Measurements from ENCODE around the gene FAM72D.
"Not testable (repeated sequence)": the region's sequence is repeated elsewhere in the genome, so short reads cannot be mapped to it uniquely, and the experiment has no call there.

Gene FAM72D

GRCh38 chr1:145095284-145096057 is at the start of gene FAM72D, which contains the start of gene SRGAP2B:
FAM72D (plus strand) TSS chr1:145095974; CDS start chr1:145096848, 874 bp downstream.
SRGAP2B (minus strand) TSS chr1:145095328; CDS start chr1:145092901, 2,427 bp downstream.
- H3K4me3 ChIP-seq (ENCODE audit: low read length); H3K36me3 ChIP-seq (ENCODE audit: control insufficient read depth, insufficient read depth, low read length); H3K4me1 ChIP-seq (ENCODE audit: control insufficient read depth, insufficient read depth, low read length); H3K9me3 ChIP-seq (ENCODE audit: control insufficient read depth, low read length); H3K9ac ChIP-seq (ENCODE audit: low read length); H3K27me3 ChIP-seq (ENCODE audit: control insufficient read depth, insufficient read depth, low read length): not testable (repeated sequence)

- H3K4me1 ChIP-seq (ENCODE audit: control insufficient read depth, insufficient read depth, low read length); H3K27me3 ChIP-seq (ENCODE audit: control insufficient read depth, insufficient read depth, low read length); H3K36me3 ChIP-seq (ENCODE audit: control insufficient read depth, insufficient read depth, low read length); H3K9me3 ChIP-seq (ENCODE audit: control insufficient read depth, low read length); H3K4me3 ChIP-seq (ENCODE audit: low read length); H3K9ac ChIP-seq (ENCODE audit: low read length): not testable (repeated sequence)
Measured at GRCh38 chr1:145047553-145047952, 48.2 kb upstream of the FAM72D start.

- not testable (repeated sequence) for H3K4me1 ChIP-seq (ENCODE audit: control insufficient read depth, insufficient read depth, low read length); H3K4me3 ChIP-seq (ENCODE audit: low read length); H3K36me3 ChIP-seq (ENCODE audit: control insufficient read depth, insufficient read depth, low read length); H3K9ac ChIP-seq (ENCODE audit: low read length); H3K9me3 ChIP-seq (ENCODE audit: control insufficient read depth, low read length); H3K27me3 ChIP-seq (ENCODE audit: control insufficient read depth, insufficient read depth, low read length)
Measured at GRCh38 chr1:145048181-145048856, 47.5 kb upstream of the FAM72D start.

GRCh38 chr1:145052019-145052776 is 43.6 kb upstream of the FAM72D start:
- not testable (repeated sequence) for H3K4me3 ChIP-seq (ENCODE audit: low read length); H3K9me3 ChIP-seq (ENCODE audit: control insufficient read depth, low read length)

GRCh38 chr1:145053428-145053827 is 42.3 kb upstream of the FAM72D start:
- not testable (repeated sequence) for H3K36me3 ChIP-seq (ENCODE audit: control insufficient read depth, insufficient read depth, low read length); H3K27me3 ChIP-seq (ENCODE audit: control insufficient read depth, insufficient read depth, low read length); H3K9me3 ChIP-seq (ENCODE audit: control insufficient read depth, low read length); H3K4me3 ChIP-seq (ENCODE audit: low read length); H3K9ac ChIP-seq (ENCODE audit: low read length); H3K4me1 ChIP-seq (ENCODE audit: control insufficient read depth, insufficient read depth, low read length)

More at GRCh38 chr1:145052019-145052776, 43.6 kb upstream of the FAM72D start:
- H3K4me1 ChIP-seq (ENCODE audit: control insufficient read depth, insufficient read depth, low read length); H3K9ac ChIP-seq (ENCODE audit: low read length); H3K36me3 ChIP-seq (ENCODE audit: control insufficient read depth, insufficient read depth, low read length); H3K27me3 ChIP-seq (ENCODE audit: control insufficient read depth, insufficient read depth, low read length): not testable (repeated sequence)

- not testable (repeated sequence) for H3K27me3 ChIP-seq (ENCODE audit: control insufficient read depth, insufficient read depth, low read length); H3K4me1 ChIP-seq (ENCODE audit: control insufficient read depth, insufficient read depth, low read length); H3K9ac ChIP-seq (ENCODE audit: low read length); H3K9me3 ChIP-seq (ENCODE audit: control insufficient read depth, low read length); H3K4me3 ChIP-seq (ENCODE audit: low read length); H3K36me3 ChIP-seq (ENCODE audit: control insufficient read depth, insufficient read depth, low read length)
Measured at GRCh38 chr1:145055217-145055760, 40.5 kb upstream of the FAM72D start.

- H3K36me3 ChIP-seq (ENCODE audit: control insufficient read depth, insufficient read depth, low read length); H3K9ac ChIP-seq (ENCODE audit: low read length); H3K4me3 ChIP-seq (ENCODE audit: low read length); H3K4me1 ChIP-seq (ENCODE audit: control insufficient read depth, insufficient read depth, low read length); H3K9me3 ChIP-seq (ENCODE audit: control insufficient read depth, low read length); H3K27me3 ChIP-seq (ENCODE audit: control insufficient read depth, insufficient read depth, low read length): not testable (repeated sequence)
Measured at GRCh38 chr1:145058184-145058583, 37.6 kb upstream of the FAM72D start.

- H3K9me3 ChIP-seq (ENCODE audit: control insufficient read depth, low read length); H3K4me3 ChIP-seq (ENCODE audit: low read length); H3K36me3 ChIP-seq (ENCODE audit: control insufficient read depth, insufficient read depth, low read length); H3K27me3 ChIP-seq (ENCODE audit: control insufficient read depth, insufficient read depth, low read length); H3K9ac ChIP-seq (ENCODE audit: low read length); H3K4me1 ChIP-seq (ENCODE audit: control insufficient read depth, insufficient read depth, low read length): not testable (repeated sequence)
Measured at GRCh38 chr1:145063285-145063684, 32.5 kb upstream of the FAM72D start.

GRCh38 chr1:145063941-145064648 is 31.7 kb upstream of the FAM72D start:
- H3K36me3 ChIP-seq (ENCODE audit: control insufficient read depth, insufficient read depth, low read length); H3K4me1 ChIP-seq (ENCODE audit: control insufficient read depth, insufficient read depth, low read length): not testable (repeated sequence)

GRCh38 chr1:145065194-145065826 is 30.5 kb upstream of the FAM72D start:
- H3K4me1 ChIP-seq (ENCODE audit: control insufficient read depth, insufficient read depth, low read length); H3K36me3 ChIP-seq (ENCODE audit: control insufficient read depth, insufficient read depth, low read length); H3K9me3 ChIP-seq (ENCODE audit: control insufficient read depth, low read length); H3K9ac ChIP-seq (ENCODE audit: low read length); H3K27me3 ChIP-seq (ENCODE audit: control insufficient read depth, insufficient read depth, low read length); H3K4me3 ChIP-seq (ENCODE audit: low read length): not testable (repeated sequence)

More at GRCh38 chr1:145063941-145064648, 31.7 kb upstream of the FAM72D start:
- H3K9ac ChIP-seq (ENCODE audit: low read length); H3K4me3 ChIP-seq (ENCODE audit: low read length); H3K27me3 ChIP-seq (ENCODE audit: control insufficient read depth, insufficient read depth, low read length); H3K9me3 ChIP-seq (ENCODE audit: control insufficient read depth, low read length): not testable (repeated sequence)

- not testable (repeated sequence) for H3K9ac ChIP-seq (ENCODE audit: low read length); H3K9me3 ChIP-seq (ENCODE audit: control insufficient read depth, low read length); H3K27me3 ChIP-seq (ENCODE audit: control insufficient read depth, insufficient read depth, low read length); H3K4me1 ChIP-seq (ENCODE audit: control insufficient read depth, insufficient read depth, low read length); H3K36me3 ChIP-seq (ENCODE audit: control insufficient read depth, insufficient read depth, low read length); H3K4me3 ChIP-seq (ENCODE audit: low read length)
Measured at GRCh38 chr1:145066486-145066885, 29.3 kb upstream of the FAM72D start.
